Measurements from ENCODE around the gene ZNF688. TPM values are rescaled to one million over a fixed set of nuclear protein-coding genes. Genes with fewer than 3 reads are reported as not detected.

Gene ZNF688
- total RNA-seq, 2 experiments from 2014 or later: 7.1 to 9.1 TPM

GRCh38 chr16:30567160-30567990 lies 4.1 kb downstream of the ZNF688 start:
- POLR2A ChIA-PET: interaction anchor here (0.7 to 1.1 kb wide), 6 partner anchors 9 to 196 kb away, joined by 3 to 6 read pairs (median 4); partner anchors contain the start of genes ZNF689, ZNF747 and ZNF764
- CTCF ChIA-PET: interaction anchor here (0.6 to 2.2 kb wide), 4 partner anchors 9 to 326 kb away, joined by 3 to 9 read pairs (median 4); partner anchors contain the start of genes ZNF747 and ZNF764
- Mint-ChIP-seq H3K36me3 (ENCODE audit: low read depth) (peaks cover 3% of the 10 kb centered on the region), H3K4me1 (peaks cover 42% of the 10 kb centered on the region), H3K9me3 (ENCODE audit: low read depth) (no peaks in the 10 kb centered on the region), H3K27me3 (no peaks in the 10 kb centered on the region), H3K4me3 (peak overlapping the region; percentile 63), H3K27ac (peak overlapping the region; percentile 98)
- intact Hi-C loops (cut with DNase I, micrococcal nuclease): loop anchor here (1.0 to 5.0 kb wide), 3 partner anchors 9 to 95 kb away; partner anchors contain the start of genes FBRS (in 1 of the 2), ITGAL (in 1 of the 2) and ZNF764 (in 1 of the 2)
- ATAC-seq: peak; percentile 47
- peak; percentile 84 for DNase-seq

DNA sequence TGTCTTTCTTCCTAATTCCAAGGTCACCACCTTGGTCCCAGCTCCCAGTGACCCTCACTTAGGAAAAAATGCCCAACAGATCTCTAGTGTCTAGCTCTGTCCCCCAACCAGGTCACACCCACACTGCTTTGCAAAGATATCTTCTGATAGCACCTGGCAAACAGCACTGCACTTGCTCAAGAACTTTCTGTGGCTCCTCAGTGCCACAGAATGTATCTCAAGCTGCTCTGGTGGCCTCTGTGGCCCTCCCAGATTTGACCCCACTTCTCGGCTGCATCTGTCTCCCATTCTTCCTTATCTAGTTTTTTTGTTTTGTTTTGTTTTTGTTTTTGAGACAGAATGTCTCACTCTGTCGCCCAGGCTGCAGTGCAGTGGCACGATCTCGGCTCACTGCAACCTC lies 5.0 kb downstream of the ZNF688 start:
- Mint-ChIP-seq H3K4me3 (no peak overlapping the region), H3K9me3 (ENCODE audit: low read depth) (no peaks in the 10 kb centered on the region), H3K36me3 (ENCODE audit: low read depth) (no peaks in the 10 kb centered on the region), H3K4me1 (peaks cover 40% of the 10 kb centered on the region), H3K27ac (peak overlapping the region; percentile 93), H3K27me3 (no peaks in the 10 kb centered on the region)
- ChIA-PET CTCF (interaction anchor here (1.1 to 2.2 kb wide), 2 partner anchors 9 to 31 kb away, joined by 5 to 9 read pairs; partner anchors contain the start of genes ZNF747 and ZNF764), POLR2A (interaction anchor here (0.6 to 1.1 kb wide), 4 partner anchors 8 to 91 kb away, joined by 3 to 6 read pairs (median 4); partner anchors contain the start of gene ZNF764)
- ATAC-seq (no peak), DNase-seq (no peak)
- intact Hi-C loops (cut with DNase I, micrococcal nuclease): loop anchor here in 1 of 2 experiments (5.0 kb wide), 2 partner anchors 91 to 94 kb away; partner anchors contain the start of genes FBRS and ITGAL

- Mint-ChIP-seq H3K4me3 (no peak overlapping the region), H3K4me1 (peaks cover 42% of the 10 kb centered on the region), H3K27ac (peak overlapping the region; percentile 93), H3K9me3 (ENCODE audit: low read depth) (no peaks in the 10 kb centered on the region), H3K36me3 (ENCODE audit: low read depth) (no peaks in the 10 kb centered on the region), H3K27me3 (no peaks in the 10 kb centered on the region)
- DNase-seq (no peak), ATAC-seq (no peak)
- ChIA-PET CTCF (interaction anchor here (0.6 to 2.2 kb wide), 5 partner anchors 17 to 136 kb away, joined by 3 to 9 read pairs (median 5); partner anchors contain the start of genes DCTPP1, ZNF689 and ZNF747), POLR2A (interaction anchor here (0.6 to 0.7 kb wide), 2 partner anchors 8 to 29 kb away, joined by 5 read pairs; no protein-coding TSS in a partner anchor)
- intact Hi-C loops (cut with DNase I, micrococcal nuclease): loop anchor here in 1 of 2 experiments (5.0 kb wide), 2 partner anchors 91 to 94 kb away; partner anchors contain the start of genes FBRS and ITGAL
Observed at GRCh38 chr16:30565984-30566383, 5.5 kb downstream of the ZNF688 start.

DNA sequence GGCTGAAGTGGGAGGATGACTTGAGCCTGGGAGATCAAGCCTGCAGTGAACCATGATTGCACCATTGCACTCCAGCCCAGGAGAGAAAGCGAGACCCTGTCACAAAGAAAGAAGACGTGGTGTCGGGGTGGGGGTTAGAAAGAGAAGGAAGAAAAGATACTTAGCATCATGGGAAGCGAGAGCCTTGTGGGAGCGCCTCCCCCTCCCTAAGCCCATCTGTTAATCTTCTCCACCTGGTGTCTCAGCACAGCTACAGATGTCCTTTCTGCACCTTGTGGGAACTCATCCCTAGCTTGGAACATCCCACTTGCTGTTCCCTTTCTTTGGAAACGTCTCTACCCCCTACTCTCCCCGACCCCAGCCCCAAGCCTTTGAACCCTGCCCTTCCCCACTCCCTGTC lies 6.0 kb downstream of the ZNF688 start:
- H3K4me1 Mint-ChIP-seq: peaks cover 41% of the 10 kb centered on the region
- no peak for ATAC-seq
- H3K9me3 Mint-ChIP-seq (ENCODE audit: low read depth): no peaks in the 10 kb centered on the region
- no peak overlapping the region for H3K27ac Mint-ChIP-seq
- POLR2A ChIA-PET: interaction anchor here (0.6 to 0.7 kb wide), 3 partner anchors 8 to 474 kb away, joined by 3 to 5 read pairs (median 5); partner anchors contain the start of gene TBX6
- CTCF ChIA-PET: interaction anchor here (0.6 to 2.2 kb wide), 6 partner anchors 18 to 136 kb away, joined by 3 to 9 read pairs (median 4); partner anchors contain the start of genes DCTPP1, ZNF689 and ZNF747
- no peaks in the 10 kb centered on the region for H3K27me3 Mint-ChIP-seq
- no peak for DNase-seq
- intact Hi-C loops (cut with DNase I, micrococcal nuclease): loop anchor here in 1 of 2 experiments (5.0 kb wide), 2 partner anchors 92 to 93 kb away; partner anchors contain the start of genes FBRS and ITGAL
- no peaks in the 10 kb centered on the region for H3K36me3 Mint-ChIP-seq (ENCODE audit: low read depth)
- H3K4me3 Mint-ChIP-seq: no peak overlapping the region

DNA sequence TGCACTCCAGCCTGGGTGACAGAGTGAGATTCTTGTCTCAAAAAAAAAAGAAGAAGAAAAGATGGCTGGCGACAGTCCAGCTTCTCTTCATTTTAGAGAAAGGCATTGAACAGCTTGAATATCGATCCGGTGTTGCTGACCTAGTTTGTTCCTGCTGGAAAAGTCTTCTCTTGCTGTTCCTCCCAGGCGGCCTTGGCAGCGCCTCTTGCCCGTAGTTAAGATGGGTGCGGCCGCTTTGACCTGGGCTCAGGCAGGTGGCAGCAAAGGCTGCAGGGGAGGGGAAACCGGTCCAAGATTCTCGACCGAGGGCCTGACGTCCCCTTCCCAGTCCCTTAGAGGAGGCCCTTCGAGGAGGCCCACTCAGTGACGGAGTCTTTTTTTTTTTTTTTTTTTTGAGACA lies 9.5 kb downstream of the ZNF688 start:
- ChIA-PET POLR2A (interaction anchor here (1.2 kb wide), 1 partner anchor 132 kb away, joined by 4 read pairs; the partner anchor contains the start of gene DCTPP1), CTCF (interaction anchor here (0.6 to 1.0 kb wide), 6 partner anchors 26 to 380 kb away, joined by 3 to 6 read pairs (median 3); no protein-coding TSS in a partner anchor)
- no peak for DNase-seq
- peaks cover 30% of the 10 kb centered on the region for H3K4me1 Mint-ChIP-seq
- H3K9me3 Mint-ChIP-seq (ENCODE audit: low read depth): no peaks in the 10 kb centered on the region
- no peaks in the 10 kb centered on the region for H3K27me3 Mint-ChIP-seq
- no peaks in the 10 kb centered on the region for H3K36me3 Mint-ChIP-seq (ENCODE audit: low read depth)
- H3K27ac Mint-ChIP-seq: no peak overlapping the region
- peak overlapping the region; percentile 75 for H3K4me3 Mint-ChIP-seq
- ATAC-seq: no peak
- intact Hi-C loops (cut with DNase I, micrococcal nuclease): no loop called here

- Mint-ChIP-seq H3K36me3 (ENCODE audit: low read depth) (peaks cover 2% of the 10 kb centered on the region), H3K27ac (peak overlapping the region; percentile 83), H3K4me3 (peak overlapping the region; percentile 75), H3K4me1 (peaks cover 26% of the 10 kb centered on the region), H3K27me3 (no peaks in the 10 kb centered on the region), H3K9me3 (ENCODE audit: low read depth) (no peaks in the 10 kb centered on the region)
- CTCF ChIA-PET: interaction anchor here (0.6 to 1.0 kb wide), 4 partner anchors 25 to 132 kb away, joined by 3 to 6 read pairs (median 3); no protein-coding TSS in a partner anchor
- POLR2A ChIA-PET: interaction anchor here (1.2 to 1.3 kb wide), 2 partner anchors 26 to 131 kb away, joined by 4 to 6 read pairs; partner anchors contain the start of gene DCTPP1
- ATAC-seq: no peak
- intact Hi-C loops (cut with DNase I, micrococcal nuclease): no loop called here
- DNase-seq: peak; percentile 46
Observed at GRCh38 chr16:30561089-30561816, 10.3 kb downstream of the ZNF688 start.

DNA sequence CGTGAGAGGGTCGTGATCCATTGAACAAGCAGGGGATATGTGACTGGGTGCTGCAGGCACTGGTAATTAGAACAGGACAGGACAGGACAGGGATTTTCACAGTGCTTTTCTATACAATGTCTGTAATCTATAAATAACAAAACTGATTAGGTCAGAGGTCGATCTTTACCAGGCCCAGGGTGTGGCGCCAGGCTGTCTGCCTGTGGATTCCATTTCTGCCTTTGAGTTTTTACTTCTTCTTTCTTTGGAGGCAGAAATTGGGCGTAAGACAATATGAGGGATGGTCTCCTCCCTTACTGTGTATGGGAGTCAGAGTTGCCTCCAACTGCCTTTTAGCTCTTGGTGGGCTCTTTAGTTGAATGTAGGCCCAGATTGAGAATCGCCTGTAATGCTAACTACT lies 11.8 kb downstream of the ZNF688 start:
- CTCF ChIA-PET: interaction anchor here (1.5 kb wide), 1 partner anchor 138 kb away, joined by 3 read pairs; no protein-coding TSS in a partner anchor
- H3K4me3 Mint-ChIP-seq: no peak overlapping the region

DNA sequence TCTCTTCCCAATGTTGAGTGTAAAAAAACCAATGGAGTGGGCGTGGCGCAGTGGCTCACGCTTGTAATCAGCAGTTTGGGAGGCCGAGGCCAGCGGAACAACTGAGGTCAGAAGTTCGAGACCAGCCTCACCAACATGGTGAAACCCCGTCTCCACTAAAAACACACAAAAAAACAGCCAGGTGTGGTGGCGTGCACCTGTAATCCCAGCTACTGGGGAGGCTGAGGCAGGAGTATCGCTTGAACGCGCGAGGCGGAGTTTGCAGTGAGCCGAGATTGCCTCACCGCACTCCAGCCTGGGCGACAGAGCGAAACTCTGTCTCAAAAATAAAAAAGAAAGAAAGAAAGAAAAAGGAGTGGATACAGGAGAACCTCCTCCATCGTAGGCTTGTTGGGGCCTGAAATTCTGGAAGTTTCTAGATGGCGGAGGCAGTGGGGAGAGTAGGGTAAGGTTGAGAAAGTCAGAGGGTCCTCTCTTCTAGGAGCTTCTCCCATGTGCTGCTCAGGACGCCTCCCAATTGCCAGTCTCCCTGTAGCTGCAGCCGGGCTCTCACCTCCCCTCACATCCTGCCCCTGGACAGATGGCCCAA lies 12.6 kb downstream of the ZNF688 start:
- H3K4me3 Mint-ChIP-seq: peak overlapping the region; percentile 85
- POLR2A ChIA-PET: interaction anchor here (0.6 to 2.8 kb wide), 10 partner anchors 8 to 151 kb away, joined by 3 to 30 read pairs (median 6); partner anchors contain the start of genes DCTPP1, PRR14, ZNF688 and ZNF747

More for the DNA sequence above, 11.8 kb downstream of the ZNF688 start:
- DNase-seq (no peak), ATAC-seq (no peak)
- Mint-ChIP-seq H3K36me3 (ENCODE audit: low read depth) (peaks cover 11% of the 10 kb centered on the region), H3K27ac (no peak overlapping the region), H3K4me1 (peaks cover 30% of the 10 kb centered on the region), H3K9me3 (ENCODE audit: low read depth) (no peaks in the 10 kb centered on the region), H3K27me3 (no peaks in the 10 kb centered on the region)
- intact Hi-C loops (cut with DNase I, micrococcal nuclease): loop anchor here (2.0 to 10.0 kb wide), 4 partner anchors 33 to 465 kb away; partner anchors contain the start of genes ITGAL (in 1 of the 2), SRCAP (in 1 of the 2), TBX6 (in 1 of the 2) and YPEL3 (in 1 of the 2)
- POLR2A ChIA-PET: no interaction called here

DNA sequence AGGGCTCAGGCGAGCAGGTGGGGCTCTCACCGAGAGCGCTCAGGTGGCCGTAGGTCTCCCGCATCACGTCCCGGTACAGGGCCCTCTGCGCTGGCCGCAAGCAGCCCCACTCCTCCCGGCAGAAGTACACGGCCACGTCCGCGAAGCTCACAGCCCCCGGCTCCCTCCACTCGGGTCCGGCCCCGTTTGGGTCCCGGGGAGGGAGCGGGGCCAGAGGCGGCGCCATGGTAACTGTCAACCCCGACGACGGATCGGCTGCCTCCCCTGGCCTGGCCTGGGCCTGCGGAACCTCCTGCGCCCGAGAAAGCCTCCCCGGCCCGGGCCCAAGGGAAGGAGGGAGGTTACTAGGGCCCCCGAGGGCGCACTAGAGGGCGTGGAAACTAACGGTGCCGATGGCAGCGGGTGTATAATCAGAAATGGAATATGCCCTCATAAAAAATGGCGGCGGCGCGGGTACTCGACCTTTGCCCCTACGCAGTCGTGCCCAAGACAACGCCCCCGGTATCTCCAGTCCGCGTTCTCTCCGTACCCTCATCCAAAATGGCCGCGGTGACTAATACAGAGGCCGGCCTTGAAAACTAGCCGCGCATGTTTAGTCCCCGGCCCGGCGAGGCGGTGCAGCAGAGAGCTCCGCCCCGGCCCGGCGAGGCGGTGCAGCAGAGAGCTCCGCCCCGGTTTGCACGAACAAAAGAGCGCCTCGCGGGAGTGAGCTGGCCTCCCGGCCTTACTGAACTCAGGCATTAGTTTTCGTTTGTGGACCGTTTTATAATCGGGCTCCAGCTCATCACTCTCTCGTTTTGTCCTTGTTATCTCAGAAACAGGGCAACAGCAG lies 13.3 kb downstream of the ZNF688 start, which contains the start of gene ZNF764:
ZNF764 (minus strand) TSS at position 418 of the 832 bp plus-strand sequence; CDS start at position 226, 192 bp downstream.
- no peaks in the 10 kb centered on the region for H3K9me3 Mint-ChIP-seq (ENCODE audit: low read depth)
- H3K27ac Mint-ChIP-seq: peak within 1 kb of the TSS; percentile 94
- no peaks in the 10 kb centered on the region for H3K27me3 Mint-ChIP-seq
- intact Hi-C loops (cut with DNase I, micrococcal nuclease): loop anchor here (1.0 to 10.0 kb wide), 20 partner anchors 9 to 463 kb away; partner anchors contain the start of genes DCTPP1 (in 1 of the 2), FBRS (in 1 of the 2), ITGAL (in 1 of the 2) and PRR14 (in 1 of the 2)
- CTCF ChIA-PET: interaction anchor here (0.7 to 3.1 kb wide), 15 partner anchors 9 to 187 kb away, joined by 3 to 22 read pairs (median 4); partner anchors contain the start of genes DCTPP1, ZNF688 and ZNF747
- peaks cover 23% of the 10 kb centered on the region for H3K36me3 Mint-ChIP-seq (ENCODE audit: low read depth)
- peak; percentile 96 for ATAC-seq
- POLR2A ChIA-PET: interaction anchor here (0.6 to 2.8 kb wide), 12 partner anchors 8 to 151 kb away, joined by 3 to 30 read pairs (median 5); partner anchors contain the start of genes DCTPP1, PRR14, ZNF688 and ZNF747
- DNase-seq: peak; percentile 99
- H3K4me1 Mint-ChIP-seq: peaks cover 44% of the 10 kb centered on the region
- H3K4me3 Mint-ChIP-seq: peak within 1 kb of the TSS; percentile 85

More for the DNA sequence above, 12.6 kb downstream of the ZNF688 start:
- Mint-ChIP-seq H3K9me3 (ENCODE audit: low read depth) (no peaks in the 10 kb centered on the region), H3K27me3 (no peaks in the 10 kb centered on the region), H3K36me3 (ENCODE audit: low read depth) (peaks cover 17% of the 10 kb centered on the region), H3K27ac (peak overlapping the region; percentile 94), H3K4me1 (peaks cover 36% of the 10 kb centered on the region)
- ATAC-seq (no peak), DNase-seq (no peak)
- CTCF ChIA-PET: interaction anchor here (0.8 to 3.1 kb wide), 12 partner anchors 8 to 141 kb away, joined by 3 to 22 read pairs (median 4); partner anchors contain the start of genes DCTPP1, ZNF688 and ZNF747
- intact Hi-C loops (cut with DNase I, micrococcal nuclease): loop anchor here (1.0 to 10.0 kb wide), 20 partner anchors 8 to 464 kb away; partner anchors contain the start of genes DCTPP1 (in 1 of the 2), FBRS (in 1 of the 2), ITGAL (in 1 of the 2) and PRR14 (in 1 of the 2)

Data from activated CD4-positive, alpha-beta T cell treated with anti-CD3 and anti-CD28 coated beads for 36 hours (primary cell).